HL-60 (cell line): Measurements from ENCODE around the gene ZAP70.

ENCODE experiments used
- DNase-seq, 2 experiments: peaks; one replicate each; pipeline ENCODE4 v3.0.0-alpha.2; 2010 to 2020; ENCODE audit warnings: low read depth in 1 of 2, low spot score in 1 of 2
- H3K27ac ChIP-seq: fragments of 250-450 bp; sonication (Bioruptor Pico); replicated peaks from 2 replicates; pipeline ENCODE4 v1.5.1; 2020; ENCODE audit warnings: mild to moderate bottlenecking, moderate library complexity
- H3K27me3 ChIP-seq: fragments of 250-450 bp; sonication (Bioruptor Pico); 2 replicates; pipeline ENCODE4 v1.5.1; 2021; ENCODE audit warnings: mild to moderate bottlenecking, moderate library complexity; ENCODE audit not compliant: insufficient read depth, poor library complexity, severe bottlenecking
- H3K4me3 ChIP-seq: replicated peaks from 2 replicates; pipeline ENCODE4 v1.5.1; 2011; ENCODE audit warnings: mild to moderate bottlenecking, control low read depth, low read length; ENCODE audit not compliant: insufficient read depth
- GABPA ChIP-seq: IDR thresholded peaks from 2 replicates; pipeline ENCODE4 v1.6.1; 2012; ENCODE audit warnings: low read depth
- POLR2AphosphoS5 ChIP-seq: IDR thresholded peaks from 2 replicates; pipeline ENCODE4 v1.6.1; 2012; ENCODE audit warnings: low read depth
- SPI1 ChIP-seq: IDR thresholded peaks from 2 replicates; pipeline ENCODE4 v1.6.1; 2012; ENCODE audit warnings: low read depth, mild to moderate bottlenecking, borderline replicate concordance
- TF ChIP-seq, protein P1 (sequence below): IDR thresholded peaks from one replicate; pipeline ENCODE4 v1.5.1; 2011; ENCODE audit warnings: low read length, control low read depth, inconsistent platforms; ENCODE audit not compliant: insufficient read depth
- TF ChIP-seq, protein P2 (sequence below): IDR thresholded peaks from 2 replicates; pipeline ENCODE4 v1.6.1; 2012; ENCODE audit warnings: low read depth; ENCODE audit not compliant: insufficient replicate concordance

ZAP70 gene

DNA sequence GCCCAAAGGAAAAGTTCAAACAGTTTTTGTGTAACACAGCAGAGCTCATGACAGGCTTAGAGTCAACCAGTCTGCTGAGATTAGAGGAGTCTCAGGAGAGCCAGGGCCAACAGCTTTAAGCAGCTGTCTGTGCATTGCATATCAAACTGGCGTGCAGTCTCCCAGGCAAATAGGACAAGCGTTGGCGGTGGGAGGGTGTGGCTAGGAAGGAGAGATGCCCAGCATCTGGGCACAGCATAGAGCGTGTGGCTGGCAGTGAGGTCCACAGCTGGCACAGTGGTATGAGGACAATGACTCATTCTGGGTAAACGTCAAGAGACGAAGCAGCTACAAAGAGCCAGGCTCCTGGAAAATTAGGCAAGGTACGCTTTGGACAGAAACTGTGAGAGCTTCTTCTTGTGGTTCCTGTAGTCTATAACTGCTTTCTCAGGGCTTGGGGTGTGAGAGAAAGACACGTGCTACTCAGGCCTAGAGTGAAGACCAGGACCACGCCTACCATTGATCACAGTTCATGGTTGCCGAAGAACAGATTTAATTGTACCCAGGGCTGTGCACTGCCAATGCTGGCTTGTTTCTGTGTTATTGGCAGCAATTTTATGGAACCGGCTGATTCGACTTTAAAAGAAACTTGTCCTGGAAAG is 14.8 kb downstream of the ZAP70 start:
- no peak for DNase-seq
- no peak for TF ChIP-seq GABPA
- TF ChIP-seq SPI1, result no peak
- TF ChIP-seq, protein P1, sequence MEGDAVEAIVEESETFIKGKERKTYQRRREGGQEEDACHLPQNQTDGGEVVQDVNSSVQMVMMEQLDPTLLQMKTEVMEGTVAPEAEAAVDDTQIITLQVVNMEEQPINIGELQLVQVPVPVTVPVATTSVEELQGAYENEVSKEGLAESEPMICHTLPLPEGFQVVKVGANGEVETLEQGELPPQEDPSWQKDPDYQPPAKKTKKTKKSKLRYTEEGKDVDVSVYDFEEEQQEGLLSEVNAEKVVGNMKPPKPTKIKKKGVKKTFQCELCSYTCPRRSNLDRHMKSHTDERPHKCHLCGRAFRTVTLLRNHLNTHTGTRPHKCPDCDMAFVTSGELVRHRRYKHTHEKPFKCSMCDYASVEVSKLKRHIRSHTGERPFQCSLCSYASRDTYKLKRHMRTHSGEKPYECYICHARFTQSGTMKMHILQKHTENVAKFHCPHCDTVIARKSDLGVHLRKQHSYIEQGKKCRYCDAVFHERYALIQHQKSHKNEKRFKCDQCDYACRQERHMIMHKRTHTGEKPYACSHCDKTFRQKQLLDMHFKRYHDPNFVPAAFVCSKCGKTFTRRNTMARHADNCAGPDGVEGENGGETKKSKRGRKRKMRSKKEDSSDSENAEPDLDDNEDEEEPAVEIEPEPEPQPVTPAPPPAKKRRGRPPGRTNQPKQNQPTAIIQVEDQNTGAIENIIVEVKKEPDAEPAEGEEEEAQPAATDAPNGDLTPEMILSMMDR, result no peak
- no peak for TF ChIP-seq POLR2AphosphoS5
- TF ChIP-seq, protein P2, sequence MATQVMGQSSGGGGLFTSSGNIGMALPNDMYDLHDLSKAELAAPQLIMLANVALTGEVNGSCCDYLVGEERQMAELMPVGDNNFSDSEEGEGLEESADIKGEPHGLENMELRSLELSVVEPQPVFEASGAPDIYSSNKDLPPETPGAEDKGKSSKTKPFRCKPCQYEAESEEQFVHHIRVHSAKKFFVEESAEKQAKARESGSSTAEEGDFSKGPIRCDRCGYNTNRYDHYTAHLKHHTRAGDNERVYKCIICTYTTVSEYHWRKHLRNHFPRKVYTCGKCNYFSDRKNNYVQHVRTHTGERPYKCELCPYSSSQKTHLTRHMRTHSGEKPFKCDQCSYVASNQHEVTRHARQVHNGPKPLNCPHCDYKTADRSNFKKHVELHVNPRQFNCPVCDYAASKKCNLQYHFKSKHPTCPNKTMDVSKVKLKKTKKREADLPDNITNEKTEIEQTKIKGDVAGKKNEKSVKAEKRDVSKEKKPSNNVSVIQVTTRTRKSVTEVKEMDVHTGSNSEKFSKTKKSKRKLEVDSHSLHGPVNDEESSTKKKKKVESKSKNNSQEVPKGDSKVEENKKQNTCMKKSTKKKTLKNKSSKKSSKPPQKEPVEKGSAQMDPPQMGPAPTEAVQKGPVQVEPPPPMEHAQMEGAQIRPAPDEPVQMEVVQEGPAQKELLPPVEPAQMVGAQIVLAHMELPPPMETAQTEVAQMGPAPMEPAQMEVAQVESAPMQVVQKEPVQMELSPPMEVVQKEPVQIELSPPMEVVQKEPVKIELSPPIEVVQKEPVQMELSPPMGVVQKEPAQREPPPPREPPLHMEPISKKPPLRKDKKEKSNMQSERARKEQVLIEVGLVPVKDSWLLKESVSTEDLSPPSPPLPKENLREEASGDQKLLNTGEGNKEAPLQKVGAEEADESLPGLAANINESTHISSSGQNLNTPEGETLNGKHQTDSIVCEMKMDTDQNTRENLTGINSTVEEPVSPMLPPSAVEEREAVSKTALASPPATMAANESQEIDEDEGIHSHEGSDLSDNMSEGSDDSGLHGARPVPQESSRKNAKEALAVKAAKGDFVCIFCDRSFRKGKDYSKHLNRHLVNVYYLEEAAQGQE, result no peak
- no peaks in the 10 kb centered on the region for H3K27me3 ChIP-seq
- no peak overlapping the region for H3K4me3 ChIP-seq
- no peak overlapping the region for H3K27ac ChIP-seq

DNA sequence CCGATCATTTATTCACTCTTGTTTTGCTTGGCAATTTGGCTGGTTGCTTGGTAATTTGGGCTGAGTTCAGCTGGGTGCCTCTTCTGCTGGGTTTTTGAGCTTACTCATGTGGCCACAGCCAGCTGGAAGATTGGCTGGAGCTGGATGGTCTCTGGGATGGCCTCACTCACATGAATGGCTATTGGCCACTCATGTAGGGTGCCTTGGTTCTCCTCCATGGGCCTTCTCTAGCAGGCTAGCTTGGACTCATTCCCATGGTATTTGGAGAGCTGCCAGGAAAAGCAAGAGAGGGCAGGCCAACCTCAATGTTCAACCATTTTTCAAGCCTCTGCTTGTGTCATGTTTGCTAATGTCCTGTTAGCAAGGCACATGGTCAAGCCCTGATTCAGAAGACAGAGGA is 16.9 kb downstream of the ZAP70 start:
- TF ChIP-seq, protein P2, result no peak
- no peak for TF ChIP-seq POLR2AphosphoS5
- TF ChIP-seq, protein P1, result no peak
- no peak for TF ChIP-seq GABPA
- no peak for TF ChIP-seq SPI1
- H3K27me3 ChIP-seq, result no peaks in the 10 kb centered on the region

DNA sequence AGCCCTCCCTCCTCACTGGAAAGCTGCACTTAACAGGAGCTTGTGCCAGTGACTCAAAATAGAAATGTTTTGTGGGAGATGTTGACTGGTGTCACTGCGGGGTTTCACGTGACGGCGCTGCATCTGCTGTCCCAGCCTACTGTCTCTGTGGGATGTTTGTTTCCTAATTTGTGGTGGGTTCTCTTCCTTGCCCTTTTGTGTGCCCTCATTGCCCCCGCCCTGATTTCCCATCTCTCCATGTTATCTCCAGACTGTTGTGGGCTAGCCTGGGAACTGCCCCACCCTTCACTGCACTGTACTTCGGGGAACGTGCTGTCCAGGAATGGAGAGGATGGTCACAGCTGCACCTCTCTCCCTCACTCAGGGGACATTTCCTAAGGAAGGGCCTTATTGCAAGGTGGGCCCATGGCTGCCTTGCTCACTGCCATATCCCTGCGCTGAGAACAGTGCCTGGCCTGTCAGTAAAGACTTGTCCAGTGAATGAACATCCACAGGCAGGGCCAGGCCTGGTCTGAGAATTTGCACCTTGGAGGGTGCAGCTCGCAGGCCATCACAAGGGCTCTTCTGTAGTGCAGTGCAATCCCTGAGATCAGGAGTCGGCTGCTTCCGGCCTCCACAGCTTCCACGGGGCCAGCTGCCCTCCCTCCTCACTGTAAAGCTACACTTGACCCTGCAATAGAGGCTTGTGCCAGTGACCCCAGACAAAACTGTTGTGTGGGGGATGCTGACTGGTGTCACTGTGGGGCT is 18.1 kb downstream of the ZAP70 start:
- Histone ChIP-seq H3K4me3 (no peak overlapping the region), H3K27ac (no peak overlapping the region), H3K27me3 (no peaks in the 10 kb centered on the region)
- no peak for TF ChIP-seq POLR2AphosphoS5
- TF ChIP-seq, protein P2, result no peak
- no peak for TF ChIP-seq SPI1
- TF ChIP-seq, protein P1, result no peak
- no peak for TF ChIP-seq GABPA
- no peak for DNase-seq

More for the DNA sequence above, 16.9 kb downstream of the ZAP70 start:
- no peak overlapping the region for H3K27ac ChIP-seq
- H3K4me3 ChIP-seq, result no peak overlapping the region
- DNase-seq, result no peak
